Stimulated activated memory B cell treated with anti-CD40 and anti-IgM and Interleukin-4, amounts not matched to agents 10 μg/mL and 1 μg/mL and 100 μg/mL, for 72 hours (primary cell): Measurements from ENCODE around the gene ATN1.

Experiments used
- ATAC-seq: fragments of 150-1000 bp; cut with Tn5 transposase; 2 replicates; pipeline ENCODE4 v1.10.0; 2021
- H3K27ac Mint-ChIP-seq: one replicate; pipeline ENCODE4 v1.8.0; 2022; ENCODE audit warnings: mild to moderate bottlenecking, mixed read lengths
- H3K27me3 Mint-ChIP-seq: one replicate; pipeline ENCODE4 v1.8.0; 2022; ENCODE audit warnings: mixed read lengths
- H3K36me3 Mint-ChIP-seq: one replicate; pipeline ENCODE4 v1.8.0; 2022; ENCODE audit warnings: mixed read lengths
- H3K4me1 Mint-ChIP-seq: one replicate; pipeline ENCODE4 v1.8.0; 2022; ENCODE audit warnings: mixed read lengths
- H3K4me3 Mint-ChIP-seq: one replicate; pipeline ENCODE4 v1.8.0; 2022; ENCODE audit warnings: mild to moderate bottlenecking, moderate library complexity, mixed read lengths
- H3K9me3 Mint-ChIP-seq: one replicate; pipeline ENCODE4 v1.8.0; 2022; ENCODE audit warnings: mixed read lengths

The ATN1 gene

GRCh38 chr12:6961695-6962284 lies 34.0 kb downstream of the ATN1 start:
- Mint-ChIP-seq H3K4me3 (peak overlapping the region; percentile 96), H3K9me3 (no peaks in the 10 kb centered on the region), H3K27ac (peak overlapping the region; percentile 98), H3K4me1 (peaks cover 83% of the 10 kb centered on the region), H3K27me3 (no peaks in the 10 kb centered on the region), H3K36me3 (peaks cover 43% of the 10 kb centered on the region)
- ATAC-seq, result peak; percentile 15

GRCh38 chr12:6962285-6963015 lies 34.7 kb downstream of the ATN1 start:
- peak overlapping the region; percentile 96 for H3K4me3 Mint-ChIP-seq
- peaks cover 77% of the 10 kb centered on the region for H3K4me1 Mint-ChIP-seq
- no peak for ATAC-seq
- H3K27me3 Mint-ChIP-seq, result no peaks in the 10 kb centered on the region
- H3K36me3 Mint-ChIP-seq, result peaks cover 41% of the 10 kb centered on the region
- H3K9me3 Mint-ChIP-seq, result no peaks in the 10 kb centered on the region
- peak overlapping the region; percentile 98 for H3K27ac Mint-ChIP-seq

GRCh38 chr12:6963016-6963731 lies 35.4 kb downstream of the ATN1 start:
- no peaks in the 10 kb centered on the region for H3K9me3 Mint-ChIP-seq
- H3K27ac Mint-ChIP-seq, result peak overlapping the region; percentile 98
- peaks cover 45% of the 10 kb centered on the region for H3K36me3 Mint-ChIP-seq
- no peaks in the 10 kb centered on the region for H3K27me3 Mint-ChIP-seq
- H3K4me1 Mint-ChIP-seq, result peaks cover 75% of the 10 kb centered on the region
- no peak for ATAC-seq
- H3K4me3 Mint-ChIP-seq, result peak overlapping the region; percentile 13

GRCh38 chr12:6963791-6964413 lies 36.1 kb downstream of the ATN1 start:
- no peaks in the 10 kb centered on the region for H3K9me3 Mint-ChIP-seq
- peak overlapping the region; percentile 69 for H3K27ac Mint-ChIP-seq
- ATAC-seq, result no peak
- H3K27me3 Mint-ChIP-seq, result no peaks in the 10 kb centered on the region
- H3K4me3 Mint-ChIP-seq, result no peak overlapping the region
- H3K4me1 Mint-ChIP-seq, result peaks cover 73% of the 10 kb centered on the region
- peaks cover 44% of the 10 kb centered on the region for H3K36me3 Mint-ChIP-seq

DNA sequence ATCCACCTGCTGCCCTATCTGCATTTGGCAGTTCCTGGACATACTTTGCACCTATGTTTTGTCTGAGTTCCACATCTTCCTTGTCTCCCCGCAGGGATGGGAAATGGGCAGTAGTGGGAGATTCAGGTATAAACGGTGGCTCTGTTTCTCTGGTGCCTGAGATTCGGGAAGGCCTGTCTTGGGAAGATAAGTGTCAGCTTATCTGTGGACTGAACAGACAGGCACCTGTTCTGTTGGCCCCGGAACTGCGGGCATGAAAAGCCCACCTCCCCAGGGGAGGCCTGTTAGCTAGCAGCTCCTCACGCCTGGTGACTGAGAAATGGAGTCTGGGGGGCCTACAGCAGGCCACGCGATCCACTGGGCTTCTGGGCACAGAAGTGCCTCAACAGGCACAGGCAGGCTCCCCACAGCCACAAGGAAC lies 36.9 kb downstream of the ATN1 start:
- no peaks in the 10 kb centered on the region for H3K9me3 Mint-ChIP-seq
- no peaks in the 10 kb centered on the region for H3K27me3 Mint-ChIP-seq
- H3K36me3 Mint-ChIP-seq, result peaks cover 42% of the 10 kb centered on the region
- H3K4me3 Mint-ChIP-seq, result no peak overlapping the region
- peaks cover 73% of the 10 kb centered on the region for H3K4me1 Mint-ChIP-seq
- ATAC-seq, result no peak
- peak overlapping the region; percentile 69 for H3K27ac Mint-ChIP-seq

DNA sequence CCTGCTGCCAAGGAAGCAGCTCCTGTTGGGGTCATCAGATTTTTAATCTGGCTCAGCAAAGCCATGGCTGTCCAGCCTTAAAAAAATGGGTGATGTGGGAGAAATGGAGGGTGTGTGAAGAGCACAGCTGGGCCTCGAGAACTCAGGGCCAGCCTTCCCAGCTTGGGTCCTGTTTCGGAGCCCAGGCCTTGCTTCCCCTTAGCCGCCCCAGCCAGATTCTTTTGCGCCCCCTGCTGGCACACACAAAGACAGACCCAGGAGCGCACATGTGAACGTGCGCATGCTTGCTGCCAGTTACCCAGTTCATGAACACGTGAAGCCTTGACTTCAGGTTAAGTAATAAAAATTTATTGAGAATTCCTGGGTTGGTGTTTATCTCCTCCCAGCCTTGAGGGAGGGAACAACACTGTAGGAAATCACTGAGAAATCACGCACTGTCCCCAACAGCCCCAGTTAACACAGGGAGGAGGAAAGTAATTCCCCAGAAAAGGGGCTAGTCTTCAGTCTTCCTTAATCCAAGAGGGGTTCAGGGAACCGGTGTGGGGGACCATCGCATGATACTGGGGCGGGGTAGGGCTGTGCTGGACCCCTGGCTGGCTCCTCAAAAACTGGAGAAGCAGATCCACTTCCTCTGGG lies 37.4 kb downstream of the ATN1 start:
- H3K4me1 Mint-ChIP-seq, result peaks cover 68% of the 10 kb centered on the region
- peak; percentile 75 for ATAC-seq
- H3K9me3 Mint-ChIP-seq, result no peaks in the 10 kb centered on the region
- H3K36me3 Mint-ChIP-seq, result peaks cover 39% of the 10 kb centered on the region
- H3K4me3 Mint-ChIP-seq, result no peak overlapping the region
- H3K27ac Mint-ChIP-seq, result peak overlapping the region; percentile 69
- no peaks in the 10 kb centered on the region for H3K27me3 Mint-ChIP-seq

- peaks cover 64% of the 10 kb centered on the region for H3K4me1 Mint-ChIP-seq
- H3K9me3 Mint-ChIP-seq, result no peaks in the 10 kb centered on the region
- H3K27me3 Mint-ChIP-seq, result no peaks in the 10 kb centered on the region
- no peak overlapping the region for H3K4me3 Mint-ChIP-seq
- H3K27ac Mint-ChIP-seq, result peak overlapping the region; percentile 69
- H3K36me3 Mint-ChIP-seq, result peaks cover 35% of the 10 kb centered on the region
- ATAC-seq, result no peak
These were observed 38.0 kb downstream of the ATN1 start for GRCh38 chr12:6965714-6966113.

GRCh38 chr12:6966351-6966750 lies 38.6 kb downstream of the ATN1 start:
- no peaks in the 10 kb centered on the region for H3K9me3 Mint-ChIP-seq
- peaks cover 39% of the 10 kb centered on the region for H3K36me3 Mint-ChIP-seq
- H3K27me3 Mint-ChIP-seq, result no peaks in the 10 kb centered on the region
- H3K4me3 Mint-ChIP-seq, result no peak overlapping the region
- H3K4me1 Mint-ChIP-seq, result peaks cover 61% of the 10 kb centered on the region
- no peak overlapping the region for H3K27ac Mint-ChIP-seq
- ATAC-seq, result no peak

- no peak for ATAC-seq
- Mint-ChIP-seq H3K27ac (no peak overlapping the region), H3K9me3 (no peaks in the 10 kb centered on the region), H3K27me3 (no peaks in the 10 kb centered on the region), H3K4me3 (no peak overlapping the region), H3K36me3 (peaks cover 39% of the 10 kb centered on the region), H3K4me1 (peaks cover 61% of the 10 kb centered on the region)
These were observed 39.9 kb downstream of the ATN1 start for GRCh38 chr12:6967651-6968100.

DNA sequence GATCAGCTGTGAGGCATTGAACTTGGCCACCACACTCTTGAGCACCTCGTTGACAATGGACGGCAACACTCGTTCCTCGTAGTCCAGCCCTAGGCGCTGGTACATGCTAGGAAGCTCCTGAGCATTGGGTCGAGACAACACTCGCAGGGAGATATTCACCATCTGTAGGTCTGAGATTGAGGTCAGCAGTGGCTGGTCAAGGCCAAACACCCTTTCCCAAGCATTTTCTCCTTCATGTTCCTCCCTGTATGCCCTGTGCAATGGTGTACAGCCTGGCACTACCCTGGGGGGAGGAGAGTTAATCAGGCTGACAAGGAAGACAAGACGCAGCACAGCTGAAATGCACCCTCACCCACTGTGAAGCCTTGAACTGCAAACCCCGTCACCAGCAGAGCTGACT lies 40.7 kb downstream of the ATN1 start:
- no peaks in the 10 kb centered on the region for H3K9me3 Mint-ChIP-seq
- peaks cover 62% of the 10 kb centered on the region for H3K4me1 Mint-ChIP-seq
- peak overlapping the region; percentile 96 for H3K27ac Mint-ChIP-seq
- ATAC-seq, result no peak
- H3K4me3 Mint-ChIP-seq, result peak overlapping the region; percentile 100
- peaks cover 39% of the 10 kb centered on the region for H3K36me3 Mint-ChIP-seq
- H3K27me3 Mint-ChIP-seq, result no peaks in the 10 kb centered on the region

GRCh38 chr12:6970096-6970527 lies 42.4 kb downstream of the ATN1 start:
- Mint-ChIP-seq H3K36me3 (peaks cover 44% of the 10 kb centered on the region), H3K9me3 (no peaks in the 10 kb centered on the region)

DNA sequence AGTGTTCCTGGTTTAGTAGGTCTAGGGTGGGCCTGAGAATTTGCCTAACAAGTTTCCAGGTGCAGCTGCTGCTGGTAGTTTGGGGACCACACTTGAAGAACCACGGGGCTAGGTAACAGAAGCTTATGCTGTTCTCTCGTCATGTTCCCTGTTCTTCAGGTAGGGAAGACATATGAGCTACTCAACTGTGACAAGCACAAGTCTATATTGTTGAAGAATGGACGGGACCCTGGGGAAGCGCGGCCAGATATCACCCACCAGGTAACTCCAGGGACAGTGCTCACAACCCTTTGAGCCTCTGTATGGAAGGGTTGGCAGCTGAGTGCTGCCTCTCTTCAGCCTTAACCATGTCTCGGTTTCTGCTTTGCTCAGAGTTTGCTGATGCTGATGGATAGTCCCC lies 46.4 kb downstream of the ATN1 start:
- peaks cover 43% of the 10 kb centered on the region for H3K36me3 Mint-ChIP-seq
- H3K27ac Mint-ChIP-seq, result peak overlapping the region; percentile 18
- no peaks in the 10 kb centered on the region for H3K27me3 Mint-ChIP-seq
- H3K4me1 Mint-ChIP-seq, result peaks cover 42% of the 10 kb centered on the region
- ATAC-seq, result no peak
- no peak overlapping the region for H3K4me3 Mint-ChIP-seq
- no peaks in the 10 kb centered on the region for H3K9me3 Mint-ChIP-seq

More at GRCh38 chr12:6970096-6970527, 42.4 kb downstream of the ATN1 start:
- peak overlapping the region; percentile 96 for H3K27ac Mint-ChIP-seq
- peaks cover 60% of the 10 kb centered on the region for H3K4me1 Mint-ChIP-seq
- H3K4me3 Mint-ChIP-seq, result peak overlapping the region; percentile 100
- H3K27me3 Mint-ChIP-seq, result no peaks in the 10 kb centered on the region
- no peak for ATAC-seq

- Mint-ChIP-seq H3K9me3 (no peaks in the 10 kb centered on the region), H3K36me3 (peaks cover 45% of the 10 kb centered on the region), H3K4me1 (peaks cover 38% of the 10 kb centered on the region), H3K4me3 (no peak overlapping the region), H3K27ac (no peak overlapping the region), H3K27me3 (no peaks in the 10 kb centered on the region)
- no peak for ATAC-seq
These were observed 47.7 kb downstream of the ATN1 start for GRCh38 chr12:6975297-6976032.

DNA sequence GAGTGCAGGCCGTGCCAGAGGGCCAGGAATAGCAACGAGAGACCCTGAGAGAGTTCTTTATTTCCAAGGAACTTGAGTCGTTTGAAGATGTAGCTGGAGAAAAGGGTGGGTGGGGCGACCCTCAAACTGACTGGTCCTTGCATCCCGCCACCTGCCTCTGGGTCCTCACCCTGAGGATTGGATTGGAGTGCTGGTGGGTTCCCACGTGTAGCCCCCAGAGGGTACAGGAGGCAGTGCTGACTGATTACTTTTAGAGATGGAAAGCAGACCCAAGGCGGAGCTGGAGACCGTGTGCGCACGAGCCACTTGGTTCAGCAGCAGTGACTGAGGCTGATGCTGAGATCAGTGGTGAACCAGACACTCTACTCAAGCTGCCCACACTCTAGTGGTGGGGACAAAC lies 49.9 kb downstream of the ATN1 start:
- Mint-ChIP-seq H3K27ac (no peak overlapping the region), H3K4me1 (peaks cover 19% of the 10 kb centered on the region), H3K4me3 (no peak overlapping the region), H3K36me3 (peaks cover 57% of the 10 kb centered on the region), H3K27me3 (no peaks in the 10 kb centered on the region), H3K9me3 (no peaks in the 10 kb centered on the region)
- no peak for ATAC-seq
